K562 (cell line): ENCODE data around the gene CCDC85C. TPM values are rescaled to one million over a fixed set of nuclear protein-coding genes. Genes with fewer than 3 reads are reported as not detected.

Source experiments
- ATAC-seq: fragments of 200-7000 bp; cut with Tn5 transposase; 3 replicates; pipeline ENCODE4 v1.9.1; 2020; ENCODE audit warnings: moderate library complexity
- BruUV-seq: library from RNA; stranded (reverse); fragments of 400-500 nt; replicated peaks from 2 replicates; lab custom pipeline; 2021; lab: Mats Ljungman, UMichigan
- CTCF ChIA-PET: fragments of 300-600 bp; formaldehyde crosslinking; extraction: SDS; loops from one replicate; lab custom pipeline; 2021; ENCODE audit warnings: low intra/inter-chr PET ratio; lab: Yijun Ruan, JAX
- POLR2A ChIA-PET: fragments of 300-600, 350-650 bp; sonication (Branson Sonifier 250); formaldehyde crosslinking; extraction: SDS; loops from one replicate; lab custom pipeline; 2021; ENCODE audit warnings: antibody characterized with exemption, inconsistent platforms; lab: Yijun Ruan, JAX
- DNase-seq, 4 experiments: peaks; one replicate each; pipeline versions ENCODE4 v3.0.0 to v3.0.0-alpha.2; 2011 to 2018; ENCODE audit warnings: low spot score in 3 of 4, mixed read lengths in 3 of 4; ENCODE audit errors: extremely low read depth in 1 of 4
- FAIRE-seq: peaks from 2 replicates; lab custom pipeline; 2011; peaks lifted over from hg19 to GRCh38; lab: Jason Lieb, UNC
- H2AFZ ChIP-seq: 2 replicates; pipeline ENCODE4 v1.6.0; 2011; ENCODE audit warnings: low read depth, low read length, control low read depth, inconsistent platforms
- H3K27ac ChIP-seq: fragments of 200-600 bp; 3 replicates; pipeline ENCODE4 v1.8.0; 2011; ENCODE audit warnings: low read depth, mild to moderate bottlenecking, control low read depth, inconsistent platforms, low read length, moderate library complexity, mixed read lengths; ENCODE audit errors: extremely low read depth
- H3K27me3 ChIP-seq, 2 experiments: fragments of 300-600 bp in 1 of 2; 2 replicates in 1 of 2; 3 replicates in 1 of 2; pipeline versions ENCODE4 v1.6.0 to v1.8.0; 2011; ENCODE audit warnings: inconsistent platforms in 2 of 2, low read length in 2 of 2, mild to moderate bottlenecking in 1 of 2, mixed read lengths in 1 of 2, moderate library complexity in 1 of 2; ENCODE audit not compliant: control insufficient read depth in 2 of 2, insufficient read depth in 2 of 2
- H3K36me3 ChIP-seq: fragments of 300-600 bp; 3 replicates; pipeline ENCODE4 v1.8.0; 2011; ENCODE audit warnings: mild to moderate bottlenecking, low read length, inconsistent platforms; ENCODE audit not compliant: control insufficient read depth, insufficient read depth
- H3K4me1 ChIP-seq, 2 experiments: fragments of 200-600 bp in 1 of 2; replicated peaks in 1 of 2; 2 replicates in 1 of 2; 3 replicates in 1 of 2; pipeline versions ENCODE4 v1.5.1 to v1.8.0; 2011; ENCODE audit warnings: inconsistent platforms in 2 of 2, low read length in 2 of 2, mild to moderate bottlenecking in 1 of 2, mixed read lengths in 1 of 2, moderate library complexity in 1 of 2; ENCODE audit not compliant: control insufficient read depth in 2 of 2, insufficient read depth in 2 of 2
- H3K4me2 ChIP-seq: 2 replicates; pipeline ENCODE4 v1.6.1; 2011; ENCODE audit warnings: low read length, control low read depth, inconsistent platforms, mixed read lengths; ENCODE audit not compliant: insufficient read depth
- H3K4me3 ChIP-seq: fragments of 200-600 bp; sonication (generic), shearing (Covaris generic); 2 replicates; pipeline ENCODE4 v1.5.1; 2016; ENCODE audit warnings: control low read depth, inconsistent platforms
- H3K79me2 ChIP-seq: fragments of 200-600 bp; 3 replicates; pipeline ENCODE4 v1.8.0; 2011; ENCODE audit warnings: low read length, inconsistent platforms; ENCODE audit not compliant: control insufficient read depth, insufficient read depth
- H3K9ac ChIP-seq, 2 experiments: 2 replicates each; pipeline versions ENCODE4 v1.6.0 to v1.6.1; 2011; ENCODE audit warnings: low read depth in 2 of 2, low read length in 2 of 2, control low read depth in 1 of 2, inconsistent platforms in 1 of 2, mild to moderate bottlenecking in 1 of 2, mixed read lengths in 1 of 2; ENCODE audit not compliant: insufficient read depth in 1 of 2
- H3K9me1 ChIP-seq: one replicate; pipeline ENCODE4 v1.6.0; 2011; ENCODE audit warnings: inconsistent platforms, mild to moderate bottlenecking, low read length, moderate library complexity; ENCODE audit not compliant: control insufficient read depth, insufficient read depth
- H3K9me3 ChIP-seq: replicated peaks from 2 replicates; pipeline ENCODE4 v1.5.1; 2011; ENCODE audit warnings: low read depth, low read length, inconsistent platforms; ENCODE audit not compliant: control insufficient read depth, insufficient read depth
- H4K20me1 ChIP-seq: replicated peaks from 2 replicates; pipeline ENCODE4 v1.6.1; 2011; ENCODE audit warnings: low read length, inconsistent platforms, mixed read lengths; ENCODE audit not compliant: control insufficient read depth, insufficient read depth
- BRD4 ChIP-seq: fragments of 200-600 bp; sonication (generic); IDR thresholded peaks from 2 replicates; pipeline ENCODE4 v1.6.1; 2017; ENCODE audit warnings: inconsistent platforms
- GATA2 ChIP-seq: sonication (generic); formaldehyde crosslinking; IDR thresholded peaks from 2 replicates; pipeline ENCODE4 v1.4.0; 2020; ENCODE audit warnings: mild to moderate bottlenecking, missing genetic modification reagents
- HEY1 ChIP-seq: fragments of 250-450 bp; sonication (Bioruptor Pico); IDR thresholded peaks from 2 replicates; pipeline ENCODE4 v1.5.0; 2020; ENCODE audit warnings: mild to moderate bottlenecking, moderate library complexity, borderline replicate concordance
- KAT8 ChIP-seq: fragments of 450-650 bp; IDR thresholded peaks from 2 replicates; pipeline ENCODE4 v1.6.1; 2016; ENCODE audit warnings: low read depth, mild to moderate bottlenecking
- NFYB ChIP-seq: IDR thresholded peaks from 2 replicates; pipeline ENCODE4 v1.6.1; 2011; ENCODE audit warnings: mild to moderate bottlenecking, moderate library complexity; ENCODE audit not compliant: insufficient read length; ENCODE audit errors: extremely low read depth
- SUPT5H ChIP-seq: fragments of 450-650 bp; IDR thresholded peaks from 2 replicates; pipeline ENCODE4 v1.6.1; 2016
- TAF9B ChIP-seq: fragments of 450-650 bp; IDR thresholded peaks from 2 replicates; pipeline ENCODE4 v1.6.1; 2018; ENCODE audit warnings: mild to moderate bottlenecking; ENCODE audit not compliant: partially characterized antibody
- WGBS: fragments of 100-300 bp; shearing (Covaris generic); methylation state at CpG from one replicate; pipeline ENCODE4 v1.1.6; 2016; ENCODE audit warnings: low coverage, mixed read lengths; ENCODE audit not compliant: insufficient coverage; ENCODE audit errors: missing lambda C conversion rate; 5-methylcytosine and 5-hydroxymethylcytosine counted together
- in situ Hi-C: fragments of 300-500 bp; cut with MboI; formaldehyde crosslinking; loops from 4 replicates; pipeline ENCODE4 v1.15.0; 2018; ENCODE audit warnings: inconsistent platforms, mixed read lengths
- intact Hi-C: fragments of 100-400 bp; cut with micrococcal nuclease; formaldehyde crosslinking; loops from 2 replicates; pipeline ENCODE4 v1.14.2; 2022
- polyA plus RNA-seq, 8 experiments: library from polyadenylated mRNA; depleted of rRNA in 4 of 8; stranded (reverse) in 5 of 8; unstranded in 3 of 8; fragments of >200 nt; fragmentation: Nextera tagmentation in 2 of 8; fragmentation: Illumina TruSeq in 1 of 8; extraction: Ambion mirVana in 2 of 8; extraction: Trizol in 1 of 8; gene quantifications; 2 replicates each; pipeline versions ENCODE4 v1.2.1 to v1.2.3, GENCODE V29; 2011 to 2014; ENCODE audit warnings: inconsistent platforms in 1 of 8, missing spikeins in 1 of 8
- total RNA-seq, 7 experiments: library from RNA; depleted of rRNA in 6 of 7; stranded (reverse); fragments of >200 nt in 6 of 7; fragmentation: Illumina TruSeq in 2 of 7; extraction: Trizol in 2 of 7; gene quantifications; 2 replicates each; pipeline versions ENCODE4 v1.2.1 to v1.2.3, GENCODE V29; 2011 to 2021; ENCODE audit warnings: low replicate concordance in 1 of 7
- TF ChIP-seq, protein P1 (sequence below): sonication (generic); formaldehyde crosslinking; IDR thresholded peaks from 2 replicates; pipeline ENCODE4 v1.4.0; 2020; ENCODE audit warnings: mild to moderate bottlenecking, missing genetic modification reagents

Gene CCDC85C
- total and polyA plus RNA-seq, 9 of the 15 experiments (the other 6 are each of a cell fraction or from before 2014, with no cell fraction given) = 0.18 to 22.0 (median 6.3) TPM

GRCh38 chr14:99596071-99596627, 7.9 kb downstream of the CCDC85C start:
- no TSS peak for BruUV-seq
- intact Hi-C loops = no loop called here
- CTCF ChIA-PET = no interaction called here
- DNase-seq (no peak), ATAC-seq (no peak), FAIRE-seq (no peak)
- no peak overlapping the region for H3K27ac ChIP-seq
- H3K4me2 ChIP-seq = no peak overlapping the region
- no peaks in the 10 kb centered on the region; the same call in 2 of the 3 replicates for H3K36me3 ChIP-seq
- peaks cover 53% of the 10 kb centered on the region for H4K20me1 ChIP-seq
- peaks cover 2% of the 10 kb centered on the region for H3K9me1 ChIP-seq
- TF ChIP-seq GATA2 (CRISPR knock-in tag) (no peak), HEY1 (CRISPR knock-in tag) (no peak), SUPT5H (no peak), BRD4 (no peak), TAF9B (no peak), KAT8 (no peak), NFYB (no peak)
- TF ChIP-seq, protein P1, sequence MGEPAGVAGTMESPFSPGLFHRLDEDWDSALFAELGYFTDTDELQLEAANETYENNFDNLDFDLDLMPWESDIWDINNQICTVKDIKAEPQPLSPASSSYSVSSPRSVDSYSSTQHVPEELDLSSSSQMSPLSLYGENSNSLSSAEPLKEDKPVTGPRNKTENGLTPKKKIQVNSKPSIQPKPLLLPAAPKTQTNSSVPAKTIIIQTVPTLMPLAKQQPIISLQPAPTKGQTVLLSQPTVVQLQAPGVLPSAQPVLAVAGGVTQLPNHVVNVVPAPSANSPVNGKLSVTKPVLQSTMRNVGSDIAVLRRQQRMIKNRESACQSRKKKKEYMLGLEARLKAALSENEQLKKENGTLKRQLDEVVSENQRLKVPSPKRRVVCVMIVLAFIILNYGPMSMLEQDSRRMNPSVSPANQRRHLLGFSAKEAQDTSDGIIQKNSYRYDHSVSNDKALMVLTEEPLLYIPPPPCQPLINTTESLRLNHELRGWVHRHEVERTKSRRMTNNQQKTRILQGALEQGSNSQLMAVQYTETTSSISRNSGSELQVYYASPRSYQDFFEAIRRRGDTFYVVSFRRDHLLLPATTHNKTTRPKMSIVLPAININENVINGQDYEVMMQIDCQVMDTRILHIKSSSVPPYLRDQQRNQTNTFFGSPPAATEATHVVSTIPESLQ (CRISPR knock-in tag) = no peak
- peaks cover 2 to 16% of the 10 kb centered on the region in 2 experiments; a peak in 4 of 5 replicates for H3K4me1 ChIP-seq
- no peaks in the 10 kb centered on the region for H3K27me3 ChIP-seq
- H3K9me3 ChIP-seq = no peaks in the 10 kb centered on the region
- H2AFZ ChIP-seq = no peak overlapping the region
- no peak overlapping the region for H3K4me3 ChIP-seq
- POLR2A ChIA-PET = interaction anchor here (1.3 kb wide), 1 partner anchor 121 kb away, joined by 3 read pairs; no protein-coding TSS in a partner anchor
- H3K9ac ChIP-seq = no peak overlapping the region
- peaks cover 22% of the 10 kb centered on the region for H3K79me2 ChIP-seq
- in situ Hi-C loops = no loop called here
- 87% methylated on average over 7 of the region's 10 CpGs for WGBS
